ENCODE results near the gene HCST.

HCST gene

GRCh38 chr19:35904311-35905068, 2.2 kb downstream of the HCST start:
- TF ChIP-seq TARDBP (IDR thresholded peaks at IDR 0.05), result no peak
- DNase-seq (ENCODE audit: extremely low spot score), result no peak
- CTCF ChIA-PET, result no interaction called here
- POLR2A ChIA-PET, result interaction anchor here (1.1 kb wide), 1 partner anchor 150 kb away, joined by 3 read pairs; the partner anchor contains the start of gene THAP8

DNA sequence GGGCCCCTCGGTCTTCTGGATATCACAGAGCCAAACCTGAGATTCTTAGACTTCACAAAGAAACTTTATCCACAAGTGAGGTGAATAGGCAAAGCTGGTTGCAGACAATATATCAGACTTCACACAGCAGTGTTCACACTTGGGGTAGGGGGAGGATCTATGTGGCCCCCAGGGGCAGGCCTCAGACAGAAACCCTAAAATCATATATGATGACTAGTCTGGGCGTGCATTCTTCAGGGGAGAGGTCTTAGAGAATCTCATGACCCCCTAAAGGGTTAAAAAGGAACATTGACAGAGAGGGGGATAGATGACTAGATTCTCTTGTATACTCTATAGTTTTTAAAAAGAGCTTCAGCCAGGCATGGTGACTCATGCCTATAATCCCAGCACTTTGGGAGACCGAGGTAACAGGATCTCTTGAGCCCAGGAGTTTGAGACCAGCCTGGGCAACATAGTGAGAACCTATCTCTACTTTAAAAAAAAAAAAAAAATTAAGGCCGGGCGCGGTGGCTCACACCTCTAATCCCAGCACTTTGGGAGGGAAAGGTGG, 2.9 kb downstream of the HCST start:
- no peak for DNase-seq (ENCODE audit: extremely low spot score)
- POLR2A ChIA-PET, result interaction anchor here (1.1 kb wide), 1 partner anchor 149 kb away, joined by 3 read pairs; the partner anchor contains the start of gene THAP8
- TF ChIP-seq SUZ12 (IDR thresholded peaks at IDR 0.05) (no peak), ARNT (IDR thresholded peaks at IDR 0.05) (no peak), HDGF (IDR thresholded peaks at IDR 0.05; ENCODE audit: borderline replicate concordance) (no peak), CTBP1 (IDR thresholded peaks at IDR 0.05; ENCODE audit: borderline replicate concordance) (no peak), TARDBP (IDR thresholded peaks at IDR 0.05) (no peak), FOXK2 (IDR thresholded peaks at IDR 0.05) (no peak), SP1 (IDR thresholded peaks at IDR 0.05) (no peak), ZNF384 (IDR thresholded peaks at IDR 0.05) (no peak), ELF4 (IDR thresholded peaks at IDR 0.05) (no peak), NFRKB (IDR thresholded peaks at IDR 0.05) (no peak), L3MBTL2 (conservative IDR thresholded peaks at IDR 0.05) (no peak), FOXM1 (IDR thresholded peaks at IDR 0.05; ENCODE audit: borderline replicate concordance) (no peak), BHLHE40 (IDR thresholded peaks at IDR 0.05; ENCODE audit: borderline replicate concordance) (no peak), LEF1 (IDR thresholded peaks at IDR 0.05; ENCODE audit: borderline replicate concordance) (no peak), FOXA1 (IDR thresholded peaks at IDR 0.05) (no peak)
- TF ChIP-seq, protein P1, sequence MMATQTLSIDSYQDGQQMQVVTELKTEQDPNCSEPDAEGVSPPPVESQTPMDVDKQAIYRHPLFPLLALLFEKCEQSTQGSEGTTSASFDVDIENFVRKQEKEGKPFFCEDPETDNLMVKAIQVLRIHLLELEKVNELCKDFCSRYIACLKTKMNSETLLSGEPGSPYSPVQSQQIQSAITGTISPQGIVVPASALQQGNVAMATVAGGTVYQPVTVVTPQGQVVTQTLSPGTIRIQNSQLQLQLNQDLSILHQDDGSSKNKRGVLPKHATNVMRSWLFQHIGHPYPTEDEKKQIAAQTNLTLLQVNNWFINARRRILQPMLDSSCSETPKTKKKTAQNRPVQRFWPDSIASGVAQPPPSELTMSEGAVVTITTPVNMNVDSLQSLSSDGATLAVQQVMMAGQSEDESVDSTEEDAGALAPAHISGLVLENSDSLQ (IDR thresholded peaks at IDR 0.05), result no peak
- CTCF ChIA-PET, result interaction anchor here (0.6 to 1.3 kb wide), 2 partner anchors 26 to 86 kb away, joined by 4 read pairs; no protein-coding TSS in a partner anchor

- ChIA-PET POLR2A (no interaction called here), CTCF (no interaction called here)
- no peak for DNase-seq (ENCODE audit: extremely low spot score)
- TF ChIP-seq ARNT (IDR thresholded peaks at IDR 0.05) (no peak), ZNF384 (IDR thresholded peaks at IDR 0.05) (no peak), L3MBTL2 (conservative IDR thresholded peaks at IDR 0.05) (no peak), LEF1 (IDR thresholded peaks at IDR 0.05; ENCODE audit: borderline replicate concordance) (no peak), BHLHE40 (IDR thresholded peaks at IDR 0.05; ENCODE audit: borderline replicate concordance) (no peak)
These were observed 5.0 kb downstream of the HCST start for GRCh38 chr19:35907377-35907745.

DNA sequence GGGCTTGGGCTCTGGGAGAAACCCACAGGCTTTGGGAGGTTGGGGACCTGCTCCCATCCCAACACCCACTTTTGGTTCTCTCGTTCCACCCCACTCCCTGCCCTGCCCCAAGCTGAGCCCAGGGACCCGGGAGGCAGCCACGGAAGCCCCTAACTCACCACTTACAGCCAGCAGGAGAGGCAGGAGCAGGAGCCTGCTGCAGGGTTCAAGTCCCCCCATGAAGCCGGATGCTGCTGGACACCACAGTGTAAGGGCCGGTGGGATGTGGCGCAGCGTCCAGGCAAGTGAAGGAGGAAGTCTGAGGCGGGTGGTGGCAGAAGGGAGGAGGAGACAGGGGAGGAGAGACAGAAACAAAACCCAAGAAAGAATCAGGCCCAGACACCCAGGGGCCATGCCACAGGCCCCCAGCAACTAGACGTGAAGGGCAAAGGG, 5.7 kb downstream of the HCST start, which contains the start of gene TYROBP:
TYROBP (minus strand) TSS at position 286 of the 432 bp plus-strand sequence; CDS start at position 219, 67 bp downstream.
- POLR2A ChIA-PET, result no interaction called here
- TF ChIP-seq FOXA1 (IDR thresholded peaks at IDR 0.05) (no peak), SP1 (IDR thresholded peaks at IDR 0.05) (no peak), CTBP1 (IDR thresholded peaks at IDR 0.05; ENCODE audit: borderline replicate concordance) (no peak), FOXK2 (IDR thresholded peaks at IDR 0.05) (no peak), TARDBP (IDR thresholded peaks at IDR 0.05) (no peak), SUZ12 (IDR thresholded peaks at IDR 0.05) (no peak), NFRKB (IDR thresholded peaks at IDR 0.05) (no peak), ZNF384 (IDR thresholded peaks at IDR 0.05) (no peak), BHLHE40 (IDR thresholded peaks at IDR 0.05; ENCODE audit: borderline replicate concordance) (no peak), HDGF (IDR thresholded peaks at IDR 0.05; ENCODE audit: borderline replicate concordance) (no peak), L3MBTL2 (conservative IDR thresholded peaks at IDR 0.05) (no peak), ARNT (IDR thresholded peaks at IDR 0.05) (no peak), ELF4 (IDR thresholded peaks at IDR 0.05) (no peak), FOXM1 (IDR thresholded peaks at IDR 0.05; ENCODE audit: borderline replicate concordance) (no peak), LEF1 (IDR thresholded peaks at IDR 0.05; ENCODE audit: borderline replicate concordance) (no peak)
- TF ChIP-seq, protein P1 (IDR thresholded peaks at IDR 0.05), result no peak
- DNase-seq (ENCODE audit: extremely low spot score), result no peak
- CTCF ChIA-PET, result no interaction called here

DNA sequence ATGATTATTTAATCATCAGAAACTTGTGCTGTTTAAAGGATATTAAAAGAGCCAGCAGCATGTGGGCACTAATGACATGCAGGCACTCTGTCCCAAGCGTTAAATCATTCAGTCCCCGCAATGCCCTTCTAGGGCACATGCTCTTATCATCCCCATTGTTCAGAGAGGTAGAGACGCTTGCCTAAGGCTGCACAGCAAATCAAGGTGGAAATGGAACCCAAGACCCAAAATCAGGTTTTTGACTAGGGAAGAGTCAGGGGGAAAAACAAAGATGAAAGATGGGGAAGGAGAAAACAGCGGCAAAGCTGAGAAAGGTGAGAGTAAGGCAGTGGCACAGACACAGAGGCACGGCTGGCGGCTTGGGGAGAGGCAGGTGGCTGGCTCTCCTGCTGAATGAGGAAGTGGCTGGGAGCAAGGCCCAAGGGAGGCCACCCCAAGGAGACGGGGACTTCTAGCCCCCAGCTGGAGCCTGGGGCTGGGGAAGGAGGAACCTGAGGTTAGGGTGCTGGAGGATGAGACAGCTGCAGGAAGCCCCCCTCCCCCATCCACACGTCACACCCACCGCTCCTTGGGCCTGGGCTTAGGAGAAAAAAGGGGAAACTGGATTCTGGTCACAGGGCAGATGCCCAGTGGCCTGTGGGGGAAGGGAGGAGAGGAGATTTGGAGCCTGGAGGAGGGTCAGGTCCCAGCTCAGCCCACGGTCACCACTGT, 6.8 kb downstream of the HCST start:
- DNase-seq (ENCODE audit: extremely low spot score), result no peak
- TF ChIP-seq FOXK2 (IDR thresholded peaks at IDR 0.05), result no peak
- no peak for TF ChIP-seq ZNF384 (IDR thresholded peaks at IDR 0.05)
- no peak for TF ChIP-seq ARNT (IDR thresholded peaks at IDR 0.05)
- TF ChIP-seq SUZ12 (IDR thresholded peaks at IDR 0.05), result no peak
- no peak for TF ChIP-seq FOXM1 (IDR thresholded peaks at IDR 0.05; ENCODE audit: borderline replicate concordance)
- TF ChIP-seq HDGF (IDR thresholded peaks at IDR 0.05; ENCODE audit: borderline replicate concordance), result no peak
- TF ChIP-seq BHLHE40 (IDR thresholded peaks at IDR 0.05; ENCODE audit: borderline replicate concordance), result no peak
- TF ChIP-seq, protein P1 (IDR thresholded peaks at IDR 0.05), result no peak
- no peak for TF ChIP-seq SP1 (IDR thresholded peaks at IDR 0.05)
- no peak for TF ChIP-seq L3MBTL2 (conservative IDR thresholded peaks at IDR 0.05)
- TF ChIP-seq TARDBP (IDR thresholded peaks at IDR 0.05), result no peak
- no peak for TF ChIP-seq FOXA1 (IDR thresholded peaks at IDR 0.05)
- no peak for TF ChIP-seq LEF1 (IDR thresholded peaks at IDR 0.05; ENCODE audit: borderline replicate concordance)
- no peak for TF ChIP-seq CTBP1 (IDR thresholded peaks at IDR 0.05; ENCODE audit: borderline replicate concordance)
- no peak for TF ChIP-seq ELF4 (IDR thresholded peaks at IDR 0.05)
- no peak for TF ChIP-seq NFRKB (IDR thresholded peaks at IDR 0.05)
- ChIA-PET POLR2A (no interaction called here), CTCF (no interaction called here)

Data from HEK293T (cell line).